HL-60 (cell line): Measurements from ENCODE around the gene C1orf226.

Experiments used
- DNase-seq, 2 experiments: peaks; one replicate each; pipeline ENCODE4 v3.0.0-alpha.2; 2010 to 2020; ENCODE audit warnings: low read depth in 1 of 2, low spot score in 1 of 2
- H3K27ac ChIP-seq: fragments of 250-450 bp; sonication (Bioruptor Pico); replicated peaks from 2 replicates; pipeline ENCODE4 v1.5.1; 2020; ENCODE audit warnings: mild to moderate bottlenecking, moderate library complexity
- H3K27me3 ChIP-seq: fragments of 250-450 bp; sonication (Bioruptor Pico); 2 replicates; pipeline ENCODE4 v1.5.1; 2021; ENCODE audit warnings: mild to moderate bottlenecking, moderate library complexity; ENCODE audit not compliant: insufficient read depth, poor library complexity, severe bottlenecking
- H3K4me3 ChIP-seq: replicated peaks from 2 replicates; pipeline ENCODE4 v1.5.1; 2011; ENCODE audit warnings: mild to moderate bottlenecking, control low read depth, low read length; ENCODE audit not compliant: insufficient read depth
- CTCF ChIP-seq: IDR thresholded peaks from one replicate; pipeline ENCODE4 v1.5.1; 2011; ENCODE audit warnings: low read length, control low read depth, inconsistent platforms; ENCODE audit not compliant: insufficient read depth
- GABPA ChIP-seq: IDR thresholded peaks from 2 replicates; pipeline ENCODE4 v1.6.1; 2012; ENCODE audit warnings: low read depth
- POLR2AphosphoS5 ChIP-seq: IDR thresholded peaks from 2 replicates; pipeline ENCODE4 v1.6.1; 2012; ENCODE audit warnings: low read depth
- REST ChIP-seq: IDR thresholded peaks from 2 replicates; pipeline ENCODE4 v1.6.1; 2012; ENCODE audit warnings: low read depth; ENCODE audit not compliant: insufficient replicate concordance
- SPI1 ChIP-seq: IDR thresholded peaks from 2 replicates; pipeline ENCODE4 v1.6.1; 2012; ENCODE audit warnings: low read depth, mild to moderate bottlenecking, borderline replicate concordance

Gene C1orf226

DNA sequence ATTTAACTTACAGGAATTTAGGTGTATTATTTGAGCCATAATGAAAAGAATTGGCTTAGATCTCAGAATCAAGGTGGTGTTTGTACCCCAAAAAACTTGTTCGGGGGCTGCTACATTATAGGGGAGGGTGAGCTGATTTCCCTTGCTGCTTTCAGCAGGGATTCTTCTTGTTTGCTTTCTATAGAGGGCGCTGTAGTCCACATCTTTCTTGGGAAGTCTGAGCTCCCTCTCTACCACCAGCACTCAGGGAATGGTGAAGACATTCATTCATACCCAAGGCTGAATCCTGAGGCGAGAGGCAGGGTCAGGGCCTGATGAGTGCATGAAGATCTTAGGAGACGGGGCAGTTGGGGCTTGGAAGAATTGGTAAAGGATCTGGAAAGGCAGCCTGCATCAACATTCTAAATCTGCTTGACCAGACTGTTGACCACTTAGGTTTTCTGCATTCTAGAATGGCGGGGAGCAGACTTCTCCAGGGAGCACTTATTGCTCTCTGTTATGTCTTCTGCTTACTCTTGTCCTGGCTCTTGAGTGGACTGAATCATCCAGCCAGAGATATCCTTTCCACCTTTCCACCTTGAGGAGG, 23.8 kb upstream of the C1orf226 start:
- Histone ChIP-seq H3K27me3 (peaks cover 3% of the 10 kb centered on the region), H3K4me3 (no peak overlapping the region), H3K27ac (no peak overlapping the region)
- TF ChIP-seq CTCF: peak; percentile 28
- TF ChIP-seq GABPA: no peak
- no peak for TF ChIP-seq POLR2AphosphoS5
- peak in 1 of 2 experiments; percentile 31 for DNase-seq

DNA sequence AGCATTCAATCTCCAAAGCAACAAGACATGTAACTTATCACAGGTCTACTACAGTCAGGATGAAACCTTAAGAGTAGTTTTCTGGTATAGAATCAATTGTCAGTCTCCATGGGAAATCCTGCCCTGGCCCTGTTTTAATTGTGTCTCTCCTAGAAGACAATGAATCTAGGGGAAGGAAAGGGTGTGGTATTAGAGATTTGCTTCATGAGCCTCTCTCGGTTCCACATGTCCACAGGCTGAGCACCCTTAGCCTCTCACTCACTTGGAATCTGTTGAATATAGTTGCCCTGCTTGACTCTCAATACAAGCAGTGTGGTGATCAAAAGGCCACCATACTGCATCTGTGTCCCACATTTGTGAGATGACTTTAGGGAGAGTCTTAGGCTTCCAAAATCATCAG, 22.6 kb upstream of the C1orf226 start:
- no peak for DNase-seq
- H3K4me3 ChIP-seq: no peak overlapping the region
- H3K27me3 ChIP-seq: peaks cover 3% of the 10 kb centered on the region
- no peak overlapping the region for H3K27ac ChIP-seq
- no peak for TF ChIP-seq POLR2AphosphoS5

GRCh38 chr1:162359523-162360236, 21.8 kb upstream of the C1orf226 start:
- peaks cover 3% of the 10 kb centered on the region for H3K27me3 ChIP-seq
- no peak for DNase-seq
- H3K27ac ChIP-seq: no peak overlapping the region
- H3K4me3 ChIP-seq: no peak overlapping the region
- TF ChIP-seq REST (no peak), GABPA (no peak), SPI1 (no peak), CTCF (no peak), POLR2AphosphoS5 (no peak)

GRCh38 chr1:162360237-162360873, 21.2 kb upstream of the C1orf226 start:
- H3K27me3 ChIP-seq: peaks cover 3% of the 10 kb centered on the region
- no peak overlapping the region for H3K27ac ChIP-seq
- DNase-seq: no peak
- no peak for TF ChIP-seq CTCF
- TF ChIP-seq GABPA: no peak
- no peak for TF ChIP-seq SPI1
- no peak for TF ChIP-seq POLR2AphosphoS5
- no peak for TF ChIP-seq REST
- no peak overlapping the region for H3K4me3 ChIP-seq
